Smooth muscle cell of the pulmonary artery (primary cell): ENCODE data around the gene THOP1. TPM values are rescaled to one million over a fixed set of nuclear protein-coding genes. Genes with fewer than 3 reads are reported as not detected.

Experiments used
- total RNA-seq: library from RNA; depleted of rRNA; stranded (reverse); fragments of >200 nt; gene quantifications from 2 replicates; pipeline ENCODE4 v1.2.3, GENCODE V29; 2014

The THOP1 gene
- 70.6 and 95.3 TPM in 2 replicates for total RNA-seq

GRCh38 chr19:2785244-2785997 is at the start of gene THOP1:
Gene THOP1, plus strand, starts transcription at chr19:2785503. Its CDS starts 160 bp downstream, at chr19:2785663.

GRCh38 chr19:2739602-2740313 is 45.5 kb upstream of the THOP1 start, which contains the start of gene SLC39A3:
Gene SLC39A3, minus strand, starts transcription at chr19:2740017. Its CDS starts 2,760 bp downstream, at chr19:2737257.

GRCh38 chr19:2782936-2783780 is 2.1 kb upstream of the THOP1 start, which contains the start of gene SGTA:
Gene SGTA, minus strand, starts transcription at chr19:2783273. Its CDS starts 14,205 bp downstream, at chr19:2769068.

GRCh38 chr19:2819540-2820111 is 34.3 kb downstream of the THOP1 start, which contains the start of gene ZNF554:
Gene ZNF554, plus strand, starts transcription at chr19:2819868. Its CDS starts 204 bp downstream, at chr19:2820072.

GRCh38 chr19:2840794-2841791 is 55.8 kb downstream of the THOP1 start, which contains the start of gene ZNF555:
Gene ZNF555, plus strand, starts transcription at chr19:2841475. Its CDS starts 98 bp downstream, at chr19:2841573.

Other genes starting within 250 kb of the THOP1 start
- gene GNG7, start 82.8 kb upstream of the THOP1 start, total RNA-seq: 0.39 and 0.73 TPM in 2 replicates
- gene DIRAS1, start 64.1 kb upstream of the THOP1 start, total RNA-seq: 2.3 TPM in 2 replicates
- 24.3 and 33.6 TPM in 2 replicates for gene SLC39A3, start 45.5 kb upstream of the THOP1 start, total RNA-seq
- 33.4 and 39.4 TPM in 2 replicates for gene SGTA, start 2.2 kb upstream of the THOP1 start, total RNA-seq
- 4.5 and 5.2 TPM in 2 replicates for gene ZNF554, start 34.4 kb downstream of the THOP1 start, total RNA-seq
- 5.1 and 6.3 TPM in 2 replicates for gene ZNF555, start 56.0 kb downstream of the THOP1 start, total RNA-seq
- 0.03 and 0.07 TPM in 2 replicates for gene ZNF556, start 81.8 kb downstream of the THOP1 start, total RNA-seq
- gene ZNF57, start 115.4 kb downstream of the THOP1 start, total RNA-seq: 2.9 and 3.3 TPM in 2 replicates
- gene ZNF77, start 159.5 kb downstream of the THOP1 start, total RNA-seq: 2.5 and 3.3 TPM in 2 replicates
- 1.2 and 2.7 TPM in 2 replicates for gene TLE6, start 192.1 kb downstream of the THOP1 start, total RNA-seq
- 14.1 and 17.6 TPM in 2 replicates for gene TLE2, start 243.8 kb downstream of the THOP1 start, total RNA-seq